GM06990 (cell line): Measurements from ENCODE around the gene SPECC1L.
"Not testable (repeated sequence)": the region's sequence is repeated elsewhere in the genome, so short reads cannot be mapped to it uniquely, and the experiment has no call there.

Experiments
- DNase-seq: peaks from one replicate; pipeline ENCODE4 v3.0.0-alpha.2; 2011; ENCODE audit not compliant: insufficient read length; ENCODE audit errors: extremely low read depth
- H3K27me3 ChIP-seq: replicated peaks from 2 replicates; pipeline ENCODE4 v1.6.0; 2011; ENCODE audit warnings: low read length; ENCODE audit not compliant: control insufficient read depth, insufficient read depth
- H3K36me3 ChIP-seq: 2 replicates; pipeline ENCODE4 v1.5.1; 2011; ENCODE audit warnings: low read length; ENCODE audit not compliant: control insufficient read depth, insufficient read depth
- H3K4me3 ChIP-seq: replicated peaks from 2 replicates; pipeline ENCODE4 v1.5.1; 2011; ENCODE audit warnings: low read depth, mild to moderate bottlenecking, control low read depth, low read length
- TF ChIP-seq, protein P1 (sequence below): IDR thresholded peaks from 2 replicates; pipeline ENCODE4 v1.5.1; 2011; ENCODE audit warnings: low read length, control low read depth, mild to moderate bottlenecking, inconsistent platforms; ENCODE audit not compliant: insufficient read depth, poor library complexity, severe bottlenecking

Gene SPECC1L

GRCh38 chr22:24282401-24282800 lies 11.8 kb downstream of the SPECC1L start:
- H3K36me3 ChIP-seq, result no peaks in the 10 kb centered on the region
- no peaks in the 10 kb centered on the region for H3K27me3 ChIP-seq
- no peak for DNase-seq
- TF ChIP-seq, protein P1, sequence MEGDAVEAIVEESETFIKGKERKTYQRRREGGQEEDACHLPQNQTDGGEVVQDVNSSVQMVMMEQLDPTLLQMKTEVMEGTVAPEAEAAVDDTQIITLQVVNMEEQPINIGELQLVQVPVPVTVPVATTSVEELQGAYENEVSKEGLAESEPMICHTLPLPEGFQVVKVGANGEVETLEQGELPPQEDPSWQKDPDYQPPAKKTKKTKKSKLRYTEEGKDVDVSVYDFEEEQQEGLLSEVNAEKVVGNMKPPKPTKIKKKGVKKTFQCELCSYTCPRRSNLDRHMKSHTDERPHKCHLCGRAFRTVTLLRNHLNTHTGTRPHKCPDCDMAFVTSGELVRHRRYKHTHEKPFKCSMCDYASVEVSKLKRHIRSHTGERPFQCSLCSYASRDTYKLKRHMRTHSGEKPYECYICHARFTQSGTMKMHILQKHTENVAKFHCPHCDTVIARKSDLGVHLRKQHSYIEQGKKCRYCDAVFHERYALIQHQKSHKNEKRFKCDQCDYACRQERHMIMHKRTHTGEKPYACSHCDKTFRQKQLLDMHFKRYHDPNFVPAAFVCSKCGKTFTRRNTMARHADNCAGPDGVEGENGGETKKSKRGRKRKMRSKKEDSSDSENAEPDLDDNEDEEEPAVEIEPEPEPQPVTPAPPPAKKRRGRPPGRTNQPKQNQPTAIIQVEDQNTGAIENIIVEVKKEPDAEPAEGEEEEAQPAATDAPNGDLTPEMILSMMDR, result no peak
- H3K4me3 ChIP-seq, result no peak overlapping the region

DNA sequence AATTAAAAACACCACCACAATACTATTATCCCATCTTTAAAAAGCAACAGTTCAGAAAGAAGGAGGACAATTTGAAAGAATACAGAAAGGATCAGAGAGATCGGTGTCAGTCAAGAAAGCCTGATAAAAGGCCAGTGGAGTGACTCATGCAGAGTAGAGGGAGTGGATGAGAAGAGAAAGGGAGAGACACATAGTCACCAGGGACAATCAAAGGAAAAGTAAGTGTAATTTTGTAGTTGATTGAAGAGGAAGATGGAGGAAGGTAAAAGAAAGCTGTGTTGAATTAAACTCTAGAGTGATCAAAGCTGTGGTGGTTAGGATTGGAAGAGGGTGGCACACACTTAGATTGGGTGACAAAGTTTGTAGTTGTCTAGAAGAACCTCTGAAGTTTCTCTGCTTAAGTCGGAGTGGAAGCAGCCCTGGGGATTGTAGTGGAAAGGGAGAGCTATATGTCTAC lies 14.1 kb downstream of the SPECC1L start:
- no peak overlapping the region for H3K4me3 ChIP-seq
- DNase-seq, result no peak
- TF ChIP-seq, protein P1, result no peak
- no peaks in the 10 kb centered on the region for H3K36me3 ChIP-seq
- no peaks in the 10 kb centered on the region for H3K27me3 ChIP-seq

GRCh38 chr22:24285245-24285644 lies 14.6 kb downstream of the SPECC1L start:
- TF ChIP-seq, protein P1, result no peak
- no peak overlapping the region for H3K4me3 ChIP-seq
- H3K27me3 ChIP-seq, result no peaks in the 10 kb centered on the region
- H3K36me3 ChIP-seq, result no peaks in the 10 kb centered on the region
- no peak for DNase-seq

DNA sequence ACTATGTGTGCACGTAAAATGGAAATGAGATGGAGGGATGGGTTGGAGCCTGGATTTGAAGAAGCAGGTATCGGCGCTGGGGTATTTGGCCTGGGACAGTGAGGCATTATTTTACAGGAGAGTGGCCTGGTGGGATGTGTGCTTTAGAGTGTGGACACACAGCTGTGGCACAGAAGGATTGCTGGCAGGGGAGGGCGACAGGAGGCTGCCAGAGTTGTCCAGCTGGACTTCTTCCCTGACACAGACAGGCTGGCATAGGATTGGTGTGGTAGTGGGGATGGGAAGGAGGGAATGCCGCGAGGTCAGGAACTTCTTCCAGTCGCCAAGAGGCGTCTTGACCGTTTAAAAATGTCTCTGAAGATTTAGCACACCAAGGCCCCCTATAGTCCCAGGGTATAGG lies 16.6 kb downstream of the SPECC1L start:
- not testable (repeated sequence) for H3K36me3 ChIP-seq, H3K27me3 ChIP-seq, H3K4me3 ChIP-seq, DNase-seq

GRCh38 chr22:24287801-24288200 lies 17.2 kb downstream of the SPECC1L start:
- H3K4me3 ChIP-seq, H3K36me3 ChIP-seq, DNase-seq, H3K27me3 ChIP-seq: not testable (repeated sequence)

DNA sequence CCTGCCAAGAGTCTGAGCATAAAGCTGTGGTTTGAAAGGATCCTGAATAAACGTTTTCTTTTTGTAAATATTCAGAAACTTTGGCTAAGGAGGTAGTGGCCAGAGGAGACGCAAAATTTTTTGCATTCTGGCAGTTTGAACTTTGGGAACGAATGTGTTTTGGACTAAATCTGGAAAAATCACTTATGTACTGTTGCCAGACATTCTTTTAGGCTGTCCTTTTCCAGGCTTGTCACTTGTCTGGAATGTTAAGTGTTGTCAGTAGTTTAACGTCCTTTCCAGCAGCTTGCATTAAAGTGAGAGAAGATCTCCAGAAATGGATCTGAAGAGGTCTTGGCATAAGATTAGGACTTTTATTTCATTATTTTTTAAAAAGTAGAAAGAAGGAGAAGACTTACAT lies 18.5 kb downstream of the SPECC1L start:
- H3K27me3 ChIP-seq, result no peaks in the 10 kb centered on the region
- no peak for DNase-seq
- TF ChIP-seq, protein P1, result no peak
- no peaks in the 10 kb centered on the region for H3K36me3 ChIP-seq
- H3K4me3 ChIP-seq, result no peak overlapping the region

- TF ChIP-seq, protein P1, result no peak
- Histone ChIP-seq H3K4me3 (no peak overlapping the region), H3K36me3 (no peaks in the 10 kb centered on the region), H3K27me3 (no peaks in the 10 kb centered on the region)
- DNase-seq, result no peak
These were observed 19.1 kb downstream of the SPECC1L start for GRCh38 chr22:24289741-24290163.
